OCI-LY7 (cell line): ENCODE data around the gene EFHD2. TPM values are rescaled to one million over a fixed set of nuclear protein-coding genes. Genes with fewer than 3 reads are reported as not detected.

ENCODE experiments used
- BruUV-seq: library from RNA; stranded (reverse); fragments of 400-500 nt; replicated peaks from 2 replicates; lab custom pipeline; 2021; lab: Mats Ljungman, UMichigan
- CTCF ChIA-PET: fragments of 300-600 bp; sonication (Branson Sonifier 250); formaldehyde crosslinking; loops from one replicate; lab custom pipeline; 2022; ENCODE audit warnings: antibody characterized with exemption; ENCODE audit not compliant: unreplicated experiment; lab: Charles Lee
- POLR2A ChIA-PET: fragments of 300-600 bp; sonication (Branson Sonifier 250); formaldehyde crosslinking; loops from one replicate; lab custom pipeline; 2022; ENCODE audit warnings: antibody characterized with exemption; lab: Charles Lee
- DNase-seq: peaks from one replicate; pipeline ENCODE4 v3.0.0-alpha.2; 2015; ENCODE audit warnings: low spot score
- H2AFZ ChIP-seq: fragments of 200-600 bp; sonication (generic), shearing (Covaris generic); 2 replicates; pipeline ENCODE4 v1.6.1; 2014; ENCODE audit warnings: mild to moderate bottlenecking, antibody characterized with exemption, low read length, moderate library complexity
- H3K27ac ChIP-seq: fragments of 200-600 bp; sonication (generic); 2 replicates; pipeline ENCODE4 v1.5.1; 2014; ENCODE audit warnings: mixed run types, low read depth, mild to moderate bottlenecking, moderate library complexity, low read length, inconsistent platforms; ENCODE audit not compliant: poor library complexity, severe bottlenecking
- H3K36me3 ChIP-seq: fragments of 200-600 bp; sonication (generic); 2 replicates; pipeline ENCODE4 v1.6.1; 2014; ENCODE audit warnings: mild to moderate bottlenecking, antibody characterized with exemption, low read length, moderate library complexity, mixed read lengths; ENCODE audit not compliant: insufficient read depth
- H3K4me1 ChIP-seq: fragments of 200-600 bp; sonication (generic); 2 replicates; pipeline ENCODE4 v1.5.1; 2014; ENCODE audit warnings: mild to moderate bottlenecking, low read length; ENCODE audit not compliant: insufficient read depth, poor library complexity, severe bottlenecking
- H3K4me2 ChIP-seq: fragments of 200-600 bp; sonication (generic); 2 replicates; pipeline ENCODE4 v1.6.1; 2014; ENCODE audit warnings: mild to moderate bottlenecking, low read length
- H3K4me3 ChIP-seq: fragments of 200-600 bp; sonication (generic); 2 replicates; pipeline ENCODE4 v1.5.1; 2014; ENCODE audit warnings: mild to moderate bottlenecking, low read depth, low read length; ENCODE audit not compliant: poor library complexity, severe bottlenecking
- H3K79me2 ChIP-seq: fragments of 200-600 bp; sonication (generic); 2 replicates; pipeline ENCODE4 v1.6.1; 2016; ENCODE audit warnings: low read depth, mild to moderate bottlenecking, low read length, moderate library complexity, mixed read lengths; ENCODE audit not compliant: insufficient read depth
- H3K9me2 ChIP-seq: fragments of 200-600 bp; sonication (generic); 2 replicates; pipeline ENCODE4 v1.6.1; 2016; ENCODE audit warnings: mild to moderate bottlenecking, low read length, mixed read lengths; ENCODE audit not compliant: insufficient read depth
- H3K9me3 ChIP-seq: fragments of 200-600 bp; sonication (generic); 2 replicates; pipeline ENCODE4 v1.6.1; 2014; ENCODE audit warnings: mild to moderate bottlenecking, mixed run types, low read length, mixed read lengths
- H4K20me1 ChIP-seq: fragments of 200-600 bp; sonication (generic); 2 replicates; pipeline ENCODE4 v1.6.1; 2014; ENCODE audit warnings: mild to moderate bottlenecking, antibody characterized with exemption, low read length, moderate library complexity, mixed read lengths; ENCODE audit not compliant: insufficient read depth
- CTCF ChIP-seq: fragments of 200-600 bp; sonication (generic); conservative IDR thresholded peaks from 2 replicates; pipeline ENCODE4 v1.5.1; 2014; ENCODE audit warnings: mild to moderate bottlenecking, antibody characterized with exemption, low read length, moderate library complexity, mixed read lengths
- EZH2phosphoT487 ChIP-seq: fragments of 200-600 bp; sonication (generic); IDR thresholded peaks from 2 replicates; pipeline ENCODE4 v1.6.1; 2018; ENCODE audit warnings: low read depth, borderline replicate concordance, mild to moderate bottlenecking, mixed run types, antibody characterized with exemption, low read length, moderate library complexity, mixed read lengths
- intact Hi-C: fragments of 100-400 bp; cut with micrococcal nuclease; formaldehyde crosslinking; loops from one replicate; pipeline ENCODE4 v1.10.0; 2022; ENCODE audit not compliant: unreplicated experiment
- total RNA-seq, 2 experiments: library from RNA; depleted of rRNA in 1 of 2; stranded (reverse); fragments of >200 nt in 1 of 2; shearing (Covaris generic) in 1 of 2; gene quantifications; 2 replicates each; pipeline ENCODE4 v1.2.3, GENCODE V29; 2014 to 2022

The EFHD2 gene
- total RNA-seq, 2 experiments from 2014 or later: 27.3 to 42.0 TPM

DNA sequence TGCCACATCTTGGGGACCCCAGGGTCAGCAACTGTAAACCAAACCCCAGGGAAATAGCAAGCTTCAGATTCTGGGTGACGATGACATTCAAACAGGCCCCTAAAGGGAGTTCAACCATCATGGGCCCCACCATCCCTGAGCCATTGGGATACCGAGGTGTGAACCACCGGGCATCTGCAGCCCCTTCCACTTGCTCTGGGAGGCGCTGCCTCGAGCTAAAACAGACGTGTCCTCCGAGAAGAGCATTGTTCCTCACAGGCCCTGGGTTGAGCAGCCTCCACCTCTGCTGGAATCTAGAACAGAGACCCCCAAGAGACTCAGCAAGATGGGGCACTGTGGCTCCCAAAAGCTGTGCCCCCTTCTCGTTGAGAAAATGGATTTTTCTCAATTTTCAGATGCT is 19.0 kb upstream of the EFHD2 start:
- H3K9me2 ChIP-seq: no peaks in the 10 kb centered on the region
- H3K4me3 ChIP-seq: no peak overlapping the region
- no peaks in the 10 kb centered on the region for H3K36me3 ChIP-seq
- TF ChIP-seq EZH2phosphoT487 (no peak), CTCF (0 out of 2 replicates have a peak, but pooled peaks have one; percentile 27)
- DNase-seq: no peak
- no peak overlapping the region for H3K27ac ChIP-seq
- POLR2A ChIA-PET: interaction anchor here (0.7 kb wide), 1 partner anchor 580 kb away, joined by 3 read pairs; no protein-coding TSS in a partner anchor
- intact Hi-C loops: no loop called here
- CTCF ChIA-PET: no interaction called here
- H3K4me2 ChIP-seq: no peak overlapping the region
- H2AFZ ChIP-seq: no peak overlapping the region
- no peaks in the 10 kb centered on the region for H3K4me1 ChIP-seq
- H3K9me3 ChIP-seq: no peaks in the 10 kb centered on the region
- H4K20me1 ChIP-seq: no peaks in the 10 kb centered on the region
- H3K79me2 ChIP-seq: no peaks in the 10 kb centered on the region
- BruUV-seq: no TSS peak

DNA sequence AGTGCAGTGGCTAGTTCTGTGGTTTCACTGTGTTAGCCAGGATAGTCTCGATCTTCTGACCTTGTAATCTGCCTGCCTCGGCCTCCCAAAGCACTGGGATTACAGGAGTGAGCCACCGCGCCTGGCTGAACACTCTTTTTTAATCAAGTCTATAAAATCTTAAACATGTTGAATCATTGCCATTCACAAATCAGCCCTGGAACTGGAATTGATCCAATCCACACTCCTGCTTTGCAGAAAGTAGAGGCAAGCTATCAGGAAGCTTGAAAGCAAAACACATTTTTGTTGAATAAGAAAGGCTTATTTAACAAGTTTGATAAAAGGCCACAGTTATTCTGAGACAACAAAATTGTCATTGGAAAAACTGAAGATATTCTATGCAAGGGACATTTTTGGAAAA is 18.3 kb upstream of the EFHD2 start:
- no peaks in the 10 kb centered on the region for H3K79me2 ChIP-seq
- no peak overlapping the region for H3K4me3 ChIP-seq
- intact Hi-C loops: no loop called here
- no peaks in the 10 kb centered on the region for H4K20me1 ChIP-seq
- BruUV-seq: no TSS peak
- POLR2A ChIA-PET: interaction anchor here (0.7 kb wide), 1 partner anchor 579 kb away, joined by 3 read pairs; no protein-coding TSS in a partner anchor
- no peaks in the 10 kb centered on the region for H3K9me2 ChIP-seq
- no peak overlapping the region for H3K27ac ChIP-seq
- no peak overlapping the region for H2AFZ ChIP-seq
- no peaks in the 10 kb centered on the region for H3K4me1 ChIP-seq
- H3K36me3 ChIP-seq: no peaks in the 10 kb centered on the region
- TF ChIP-seq EZH2phosphoT487 (no peak), CTCF (no peak)
- CTCF ChIA-PET: no interaction called here
- DNase-seq: no peak
- no peaks in the 10 kb centered on the region for H3K9me3 ChIP-seq
- H3K4me2 ChIP-seq: no peak overlapping the region

DNA sequence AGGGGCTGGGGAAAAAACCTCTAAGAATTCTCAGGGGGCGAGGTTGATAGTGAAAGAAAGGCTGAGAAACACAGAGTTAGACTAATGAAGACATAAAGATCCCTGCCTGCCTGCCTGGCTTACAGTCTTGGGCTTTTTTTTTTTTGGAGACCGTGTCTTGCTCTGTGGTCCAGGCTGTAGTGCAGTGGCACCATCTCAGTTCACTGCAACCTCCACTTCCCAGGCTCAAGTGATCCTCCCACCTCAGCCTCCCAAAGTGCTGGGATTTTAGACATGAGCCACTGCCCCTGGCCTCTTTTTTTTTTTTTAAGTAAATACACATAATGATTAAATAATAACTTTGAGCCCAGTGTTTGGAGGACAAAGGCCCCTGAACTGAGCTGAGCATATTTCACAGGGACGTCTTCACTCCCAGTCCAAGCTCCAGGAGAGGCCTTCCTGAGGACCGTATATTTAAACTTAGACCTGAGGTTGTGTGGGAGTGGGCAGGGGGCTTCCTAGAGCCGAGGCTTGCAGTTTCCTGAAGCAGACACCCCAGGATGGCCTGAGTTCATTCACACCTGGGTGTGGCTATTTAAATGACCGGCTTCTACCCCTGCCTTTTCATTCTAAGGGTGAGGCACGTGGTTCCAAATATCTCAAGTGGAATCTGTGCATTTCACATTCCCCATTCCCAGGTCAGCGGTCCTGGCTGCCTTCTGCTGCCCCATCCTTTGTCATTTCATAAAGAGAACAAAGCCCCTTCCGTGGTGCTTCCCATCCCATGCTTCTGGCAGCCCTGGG is 16.0 kb upstream of the EFHD2 start:
- POLR2A ChIA-PET: interaction anchor here (0.6 to 0.7 kb wide), 2 partner anchors 36 to 73 kb away, joined by 3 to 4 read pairs; no protein-coding TSS in a partner anchor
- DNase-seq: no peak

More for the DNA sequence above, 16.0 kb upstream of the EFHD2 start:
- no peak overlapping the region for H2AFZ ChIP-seq
- H3K4me1 ChIP-seq: no peaks in the 10 kb centered on the region
- no peak for TF ChIP-seq EZH2phosphoT487
- TF ChIP-seq CTCF: no peak
- no TSS peak for BruUV-seq
- no peaks in the 10 kb centered on the region for H4K20me1 ChIP-seq
- H3K9me3 ChIP-seq: no peaks in the 10 kb centered on the region
- H3K4me2 ChIP-seq: no peak overlapping the region
- intact Hi-C loops: no loop called here
- no peaks in the 10 kb centered on the region for H3K9me2 ChIP-seq
- H3K4me3 ChIP-seq: no peak overlapping the region
- H3K27ac ChIP-seq: no peak overlapping the region
- CTCF ChIA-PET: no interaction called here
- H3K79me2 ChIP-seq: no peaks in the 10 kb centered on the region
- no peaks in the 10 kb centered on the region for H3K36me3 ChIP-seq
